HT-29 (cell line): ENCODE measurements around the gene NPC1. TPM values are rescaled to one million over a fixed set of nuclear protein-coding genes. Genes with fewer than 3 reads are reported as not detected.
"Not testable (repeated sequence)": the region's sequence is repeated elsewhere in the genome, so short reads cannot be mapped to it uniquely, and the experiment has no call there.

ENCODE experiments used
- DNase-seq: peaks from one replicate; pipeline ENCODE4 v3.0.0-alpha.2; 2015; ENCODE audit warnings: low spot score
- total RNA-seq: library from RNA; depleted of rRNA; stranded (reverse); fragments of >200 nt; shearing (Covaris generic); gene quantifications from 2 replicates; pipeline ENCODE4 v1.2.3, GENCODE V29; 2014

Gene NPC1
- total RNA-seq, 1 experiment from 2014 or later, result 48.5 TPM

DNA sequence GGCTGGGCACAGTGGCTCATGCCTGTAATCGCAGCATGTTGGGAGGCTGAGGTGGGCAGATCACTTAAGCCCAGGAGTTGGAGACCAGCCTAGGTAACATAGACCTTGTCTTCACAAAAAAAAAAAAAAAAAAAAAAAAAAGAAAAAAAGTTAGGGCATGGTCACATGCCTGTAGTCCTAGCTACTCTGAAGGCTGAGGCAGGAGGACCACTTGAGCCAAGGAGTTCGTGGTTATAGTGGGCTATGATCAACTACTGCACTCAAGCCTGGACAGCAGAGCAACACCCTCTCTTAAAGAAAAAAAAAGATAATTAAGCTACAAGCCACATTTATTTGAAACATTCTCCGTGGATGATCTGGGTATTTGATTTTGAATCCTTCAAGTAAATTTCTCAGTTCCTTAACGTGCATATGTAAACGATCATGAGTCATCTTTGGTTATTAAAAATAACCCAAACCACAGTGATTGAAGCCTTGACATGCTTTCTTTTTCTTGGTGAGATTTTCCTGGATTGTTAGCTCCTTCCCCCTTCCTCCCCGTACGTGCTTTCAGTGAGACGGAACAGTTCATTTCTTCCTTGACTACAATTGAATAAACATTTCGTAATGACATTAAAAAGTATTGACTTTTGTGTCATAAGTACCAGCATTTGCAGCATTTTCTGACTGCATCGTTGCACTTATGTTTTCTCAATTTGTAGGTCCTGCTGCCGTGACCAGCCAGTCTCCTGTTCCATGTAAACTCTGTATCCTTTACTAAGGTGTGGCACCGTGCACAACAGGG, 62.7 kb downstream of the NPC1 start:
- no peak for DNase-seq

DNA sequence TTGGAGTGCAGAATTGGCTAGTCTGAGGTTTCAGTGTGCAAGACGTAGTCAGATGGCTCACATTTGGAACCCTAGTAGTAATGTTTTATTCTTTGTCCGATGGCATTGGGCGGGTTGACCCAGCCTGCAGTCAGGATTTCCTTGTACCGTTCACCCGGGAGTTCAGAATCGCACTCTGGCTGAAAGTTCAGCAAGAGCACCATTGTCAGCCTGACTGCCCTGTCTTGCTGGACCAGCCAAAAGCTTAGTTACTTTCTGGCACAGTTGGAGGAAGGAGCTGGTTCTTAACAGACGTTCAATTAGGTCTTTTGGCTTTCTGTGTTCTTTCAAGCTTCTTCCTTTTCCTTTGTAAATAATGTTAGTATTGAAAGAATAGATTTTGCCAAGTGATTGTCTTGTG, 64.4 kb downstream of the NPC1 start:
- DNase-seq, result no peak

DNA sequence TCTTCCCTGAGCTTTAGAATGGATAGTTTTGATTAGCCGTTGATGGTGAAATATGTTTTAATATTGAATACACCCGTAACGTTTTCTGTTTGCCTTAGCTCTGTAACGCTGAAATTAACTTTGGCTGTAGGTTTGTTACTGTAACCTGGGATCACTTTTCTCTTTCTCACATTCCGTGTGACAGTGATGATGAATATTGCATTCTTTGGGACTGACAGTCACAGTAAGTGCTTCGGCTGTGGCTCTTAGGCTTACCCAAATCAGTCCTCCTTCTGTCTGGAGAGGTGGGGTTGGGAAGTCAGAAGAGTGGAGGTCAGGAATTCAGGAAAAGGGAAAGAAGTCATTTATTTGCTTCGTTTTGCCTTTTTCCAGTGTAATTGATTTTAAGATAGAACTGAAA, 65.0 kb downstream of the NPC1 start:
- DNase-seq, result no peak

DNA sequence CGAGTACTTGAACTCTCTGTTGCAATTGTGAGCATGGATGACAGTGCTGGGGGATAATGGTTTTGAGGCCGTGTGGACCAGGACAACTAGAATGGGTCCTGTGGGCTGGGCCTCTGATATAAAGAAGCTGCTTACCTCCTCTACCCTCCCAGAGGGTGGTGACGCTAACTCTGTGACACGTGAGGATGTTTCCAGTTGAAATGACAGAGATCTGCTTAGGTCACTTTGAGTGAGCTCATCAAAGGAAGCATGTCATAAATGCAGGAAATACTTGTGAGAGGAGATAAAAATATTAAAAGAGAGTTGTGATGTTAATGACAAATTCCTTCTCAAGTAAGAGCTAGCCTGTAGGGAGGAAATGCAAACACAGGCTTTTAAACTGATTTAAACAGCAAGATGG, 66.6 kb downstream of the NPC1 start:
- DNase-seq, result no peak

DNA sequence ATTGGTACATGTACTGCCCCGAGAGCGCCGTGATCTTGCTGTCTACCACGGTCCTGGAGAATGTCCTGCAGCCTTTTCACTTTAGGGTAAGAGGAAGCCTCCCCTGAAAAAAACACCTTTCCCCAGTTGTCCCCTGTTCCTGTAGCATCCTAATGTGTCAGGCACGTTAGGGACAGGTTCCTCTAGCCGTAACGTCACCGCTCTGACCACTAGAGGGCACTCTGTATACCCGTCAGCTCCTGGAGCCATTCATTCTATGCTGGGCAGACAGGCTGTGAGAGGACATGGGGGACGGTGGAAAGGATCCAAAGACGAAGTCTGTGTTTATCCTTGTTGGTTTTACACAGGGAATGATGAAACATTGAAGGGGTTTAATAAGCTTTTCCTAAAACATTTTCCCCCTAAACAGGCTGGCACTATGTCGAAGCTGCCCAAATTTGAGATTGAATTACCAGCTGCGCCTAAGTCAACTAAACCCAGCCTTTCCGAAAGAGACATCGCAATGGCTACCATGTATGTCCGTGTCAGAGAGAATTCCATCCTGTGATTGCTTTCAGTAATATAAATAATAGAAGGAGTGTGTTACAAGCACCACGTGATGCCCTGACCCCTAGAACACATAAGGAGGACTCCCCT, 70.3 kb downstream of the NPC1 start:
- DNase-seq, result peak; percentile 83

DNA sequence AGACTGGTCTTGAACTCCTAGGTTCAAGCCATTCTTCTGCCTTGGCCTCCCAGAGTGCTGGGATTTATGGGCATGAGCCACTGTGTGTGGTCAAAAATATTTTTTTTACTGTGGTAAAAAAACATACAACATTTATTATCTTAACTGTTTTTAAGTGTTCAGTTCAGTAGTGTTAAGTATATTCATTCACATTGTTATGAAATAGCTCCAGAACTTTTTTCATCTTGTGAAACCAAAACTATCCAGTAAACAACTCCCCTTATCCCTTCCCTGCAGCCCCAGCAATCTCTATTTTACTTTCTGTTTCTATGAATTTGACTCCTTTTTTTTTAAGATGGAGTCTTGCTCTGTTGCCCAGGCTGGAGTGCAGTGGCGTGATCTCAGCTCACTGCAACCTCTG, 73.7 kb downstream of the NPC1 start:
- no peak for DNase-seq

DNA sequence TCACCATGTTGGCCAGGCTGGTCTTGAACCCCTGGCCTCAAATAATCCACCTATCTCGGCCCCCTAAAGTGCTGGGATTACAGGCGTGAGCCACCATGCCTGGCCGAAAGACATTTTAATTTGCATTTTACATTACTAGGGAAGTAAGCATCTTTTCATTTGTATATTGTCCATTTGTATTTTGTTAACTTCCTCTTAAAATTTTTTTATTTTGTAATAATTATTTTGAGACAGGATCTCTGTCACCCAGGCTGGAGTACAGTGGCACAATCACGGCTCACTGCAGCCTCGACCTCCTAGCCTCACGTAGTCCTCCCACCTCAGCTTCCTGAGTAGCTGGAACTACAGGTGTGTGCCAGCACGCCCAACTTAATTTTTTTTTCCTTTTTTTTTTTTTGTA, 74.1 kb downstream of the NPC1 start:
- not testable (repeated sequence) for DNase-seq

DNA sequence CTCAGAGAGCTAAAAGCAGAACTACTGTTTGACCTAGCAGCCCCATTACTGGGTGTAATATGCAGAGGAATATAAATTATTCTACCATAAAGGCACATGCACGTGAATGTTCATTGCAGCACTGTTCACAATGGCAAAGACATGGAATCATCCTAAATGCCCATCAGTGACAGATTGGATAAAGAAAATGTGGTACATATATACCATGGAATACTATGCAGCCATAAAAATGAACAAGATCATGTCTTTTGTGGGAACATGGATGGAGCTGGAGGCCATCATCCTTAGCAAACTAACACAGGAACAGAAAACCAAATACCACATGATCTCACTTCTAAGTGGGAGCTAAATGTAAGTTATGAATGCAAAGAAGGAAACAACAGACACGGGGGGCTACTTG, 75.4 kb downstream of the NPC1 start:
- not testable (repeated sequence) for DNase-seq

DNA sequence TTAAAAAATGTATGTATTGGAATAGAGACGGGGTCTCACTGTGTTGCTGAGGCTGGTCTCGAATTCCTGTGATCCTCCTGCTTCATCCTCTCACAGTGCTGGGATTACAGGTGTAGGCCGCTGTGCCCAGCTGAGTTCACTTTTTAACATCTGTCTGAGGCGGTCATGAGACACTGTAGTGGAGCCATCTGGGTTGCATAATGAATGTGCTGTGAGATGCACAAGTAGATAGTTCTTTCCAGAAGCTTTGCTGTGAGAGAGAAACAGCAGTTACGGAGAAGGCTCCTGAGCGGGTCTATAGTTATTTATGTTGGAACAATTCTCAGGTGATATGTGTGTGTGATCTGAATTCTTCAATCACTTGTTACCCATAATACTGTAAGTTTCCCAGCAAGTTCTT, 79.9 kb downstream of the NPC1 start:
- no peak for DNase-seq

DNA sequence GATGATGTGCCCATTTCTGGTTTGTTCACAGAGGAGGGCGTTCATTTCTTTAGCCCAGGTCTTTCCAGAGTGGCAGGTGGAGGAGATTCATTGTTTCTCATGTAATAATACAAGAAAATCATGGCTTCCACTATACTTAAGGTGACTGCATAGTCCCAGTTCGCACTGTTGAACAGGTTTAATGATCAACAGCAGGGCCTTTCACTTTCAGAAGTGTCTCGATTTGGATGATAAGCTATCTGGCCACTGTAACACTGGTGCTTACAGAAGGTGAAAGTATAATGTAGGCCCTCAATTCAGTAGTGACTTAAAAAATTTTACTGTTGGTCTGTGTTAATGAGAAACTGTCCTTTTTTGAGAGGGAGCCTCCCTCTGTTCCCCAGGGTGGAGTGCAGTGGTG, 81.6 kb downstream of the NPC1 start:
- no peak for DNase-seq

DNA sequence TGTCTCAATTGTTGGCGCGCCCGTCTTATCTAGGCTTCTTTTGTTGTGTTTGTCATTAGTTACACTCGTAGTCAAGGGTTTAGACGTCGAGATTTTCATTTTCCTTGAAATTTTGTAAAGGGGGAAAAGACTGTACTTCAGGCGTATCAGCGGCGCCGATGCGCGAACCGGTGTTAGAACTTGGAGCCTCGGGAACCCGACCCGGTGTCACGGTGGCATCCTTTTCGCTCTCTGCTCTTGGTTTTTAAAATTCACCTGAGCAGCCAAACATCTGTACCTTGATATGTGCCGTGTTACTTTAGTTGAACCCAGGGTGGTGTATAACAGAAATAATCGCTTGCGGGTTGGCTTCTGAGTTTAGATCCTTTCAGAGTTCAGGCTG, 82.4 kb downstream of the NPC1 start:
- no peak for DNase-seq

DNA sequence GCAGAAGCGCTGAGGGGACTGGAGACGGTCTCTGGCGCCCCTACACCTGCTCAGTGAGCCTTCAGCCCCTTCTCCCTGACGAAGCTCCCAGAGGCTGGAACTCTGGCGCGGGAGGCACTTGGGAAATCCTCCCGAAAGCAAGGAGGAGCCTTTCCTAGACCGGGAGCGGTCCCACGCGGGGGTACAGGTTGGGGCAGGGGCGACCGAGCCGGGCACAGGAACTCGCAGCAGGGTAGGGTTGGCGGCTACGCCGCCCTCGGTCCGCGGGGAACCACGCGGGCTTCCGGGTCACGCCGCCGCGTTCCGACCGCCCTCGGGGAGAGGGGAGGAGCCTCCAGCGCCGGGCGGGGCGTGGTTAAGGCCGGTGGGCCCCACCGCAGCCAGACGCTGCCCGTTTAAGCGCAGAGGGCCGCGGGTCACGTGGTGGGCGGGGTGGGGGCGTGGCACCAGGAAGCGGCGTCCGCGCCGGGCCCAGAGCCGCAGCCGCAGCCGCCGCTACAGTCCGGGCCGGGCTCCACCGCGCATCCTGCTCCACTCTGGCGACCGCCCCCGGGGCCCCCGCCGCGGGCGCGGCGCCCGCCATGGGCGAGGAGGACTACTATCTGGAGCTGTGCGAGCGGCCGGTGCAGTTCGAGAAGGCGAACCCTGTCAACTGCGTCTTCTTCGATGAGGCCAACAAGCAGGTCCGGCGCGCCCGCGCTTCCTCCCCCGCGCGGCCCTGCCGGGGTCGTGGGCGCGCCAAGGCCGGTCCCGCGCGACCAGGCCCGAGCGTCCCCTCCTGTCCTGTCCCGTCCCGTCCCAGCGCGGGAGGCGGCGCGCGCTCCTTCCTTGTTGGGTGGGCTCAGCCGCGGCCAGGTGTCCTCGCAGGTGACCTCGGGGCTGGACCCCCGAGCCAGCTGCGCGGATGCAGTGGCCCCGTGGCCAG, 83.0 kb downstream of the NPC1 start, which contains the start of gene RMC1:
Gene RMC1 (plus strand): TSS at position 474 of the 925 bp plus-strand sequence. CDS start 108 bp downstream, at position 582.
- DNase-seq, result peak; percentile 88

DNA sequence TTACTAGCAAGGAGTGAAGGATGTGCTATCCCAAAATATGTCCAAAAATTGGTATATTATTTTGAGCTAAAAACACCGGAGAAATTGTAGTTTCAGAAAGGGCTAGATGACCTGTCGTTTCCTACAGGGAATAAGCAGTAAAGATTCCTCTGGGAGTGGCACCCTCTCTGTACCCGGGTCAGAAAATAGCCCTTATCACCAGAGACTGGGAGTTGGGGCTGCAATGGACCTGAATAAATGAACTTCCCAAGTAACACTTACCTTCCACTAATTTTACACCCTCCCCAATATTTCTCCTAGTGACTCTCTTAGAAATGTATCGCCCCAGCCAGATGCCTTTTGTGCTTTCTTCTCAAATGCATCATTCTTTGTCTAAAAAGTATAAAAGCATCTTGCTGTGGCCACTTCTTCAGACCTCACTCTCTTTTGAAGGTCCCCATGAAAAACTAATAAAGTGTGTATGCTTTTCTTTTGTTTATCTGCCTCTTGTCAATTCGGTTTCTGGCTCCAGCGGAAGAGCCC, 83.7 kb downstream of the NPC1 start:
- DNase-seq, result peak; percentile 24

DNA sequence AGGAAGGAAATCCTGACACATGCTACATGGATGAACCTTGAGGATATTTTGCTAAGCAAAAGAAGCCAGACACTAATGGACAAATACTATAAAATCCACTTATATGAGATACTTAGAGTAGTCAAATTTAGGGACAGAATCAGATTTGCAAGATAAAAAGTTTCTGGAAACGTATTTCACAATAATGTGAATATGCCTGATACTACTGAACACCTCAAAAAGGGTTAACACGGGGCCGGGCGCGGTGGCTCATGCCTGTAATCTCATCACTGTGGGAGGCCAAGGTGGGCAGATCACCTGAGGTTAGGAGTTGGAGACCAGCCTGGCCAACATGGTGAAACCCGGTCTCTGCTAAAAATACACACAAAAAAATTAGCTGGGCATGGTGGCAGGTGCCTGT, 84.7 kb downstream of the NPC1 start:
- DNase-seq, result no peak

DNA sequence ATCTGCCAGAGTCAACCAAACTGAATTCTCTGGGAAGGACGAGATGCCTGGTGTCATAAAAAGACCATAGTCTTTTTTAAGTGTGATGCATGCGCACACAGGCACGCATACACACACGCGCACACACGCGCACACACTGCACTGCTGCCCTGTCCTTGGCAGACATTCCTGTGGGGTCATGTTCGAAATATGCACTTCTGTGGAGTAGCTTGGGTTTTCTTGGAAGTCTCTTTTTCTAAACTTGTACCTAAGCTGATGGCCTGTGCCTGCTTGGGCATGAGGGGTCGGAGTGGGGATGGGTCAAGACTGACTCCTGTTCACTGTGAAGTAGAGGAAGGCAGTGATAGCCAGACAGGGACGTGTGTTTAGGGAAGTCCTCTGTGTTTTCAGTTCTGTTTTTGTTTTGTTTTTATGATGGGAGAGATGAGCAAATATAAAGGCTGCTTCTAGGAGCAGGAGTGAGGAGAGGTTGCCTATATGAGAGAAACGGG, 87.0 kb downstream of the NPC1 start:
- no peak for DNase-seq

DNA sequence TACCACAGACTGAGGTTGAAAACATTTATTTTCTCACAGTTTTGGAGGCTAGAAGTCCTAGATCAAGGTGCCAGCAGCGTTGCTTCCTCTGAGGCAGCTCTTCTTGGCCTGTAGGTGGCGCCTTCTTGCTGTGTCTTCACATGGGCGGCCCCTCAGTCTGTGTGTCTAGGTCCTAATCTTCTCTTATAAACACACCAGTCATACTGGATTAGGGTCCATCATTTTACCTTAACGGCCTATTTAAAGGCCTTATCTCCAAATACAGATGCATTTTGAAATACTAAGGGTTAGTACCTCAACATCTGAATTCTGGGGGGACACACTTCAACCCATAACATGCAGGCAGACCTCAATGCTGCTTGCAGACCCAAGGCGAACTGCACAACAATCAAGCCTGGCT, 87.4 kb downstream of the NPC1 start:
- DNase-seq, result peak; percentile 60

DNA sequence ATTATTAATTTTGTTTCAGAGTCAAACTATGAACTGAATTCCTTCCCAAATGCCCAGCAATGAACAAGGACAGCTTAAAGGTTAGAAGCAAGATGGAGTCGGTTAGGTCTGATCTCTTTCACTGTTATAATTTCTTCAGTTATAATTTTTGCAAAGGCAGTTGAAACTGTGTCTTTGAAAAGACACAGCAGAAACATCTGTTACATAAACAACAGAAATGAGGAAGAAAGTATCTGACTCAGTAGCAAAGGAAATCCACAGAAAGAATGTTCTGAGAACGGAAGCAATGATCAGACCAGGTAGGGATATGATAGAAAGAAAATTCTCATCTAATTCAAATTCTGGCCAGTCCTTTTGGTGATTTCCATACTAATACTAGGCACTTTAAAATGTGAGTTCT, 88.2 kb downstream of the NPC1 start:
- DNase-seq, result no peak

DNA sequence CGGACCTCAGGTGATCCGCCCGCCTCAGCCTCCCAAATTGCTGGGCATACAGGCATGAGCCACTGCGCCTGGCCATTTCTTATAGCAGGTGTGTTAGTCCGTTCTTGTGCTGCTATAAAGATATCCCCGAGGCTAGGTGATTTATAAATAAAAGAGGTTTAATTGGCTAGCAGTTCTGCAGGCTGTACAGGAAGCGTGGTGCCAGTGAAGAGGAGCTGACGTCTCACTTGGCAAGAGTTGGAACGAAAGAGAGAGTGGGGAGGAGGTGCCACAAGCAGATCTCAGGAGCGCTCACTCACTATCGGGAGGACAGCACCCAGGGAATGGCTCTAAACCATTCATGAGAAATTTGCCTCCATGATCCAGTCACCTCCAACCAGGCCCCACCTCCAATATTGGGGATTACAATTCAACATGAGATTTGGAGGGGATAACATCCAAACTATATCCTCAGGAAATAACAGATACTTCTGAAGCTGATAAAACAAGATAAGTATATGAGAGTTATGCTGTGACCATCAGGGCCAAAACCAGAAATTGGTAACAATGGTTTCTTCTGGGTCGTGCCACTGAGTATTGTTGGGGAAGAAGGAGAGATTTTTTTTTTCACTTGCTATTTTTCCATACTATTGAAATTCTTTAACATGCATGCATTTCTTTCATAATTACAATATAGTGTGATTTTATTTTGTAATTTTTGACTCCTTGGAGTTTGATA, 90.4 kb downstream of the NPC1 start:
- DNase-seq, result no peak

DNA sequence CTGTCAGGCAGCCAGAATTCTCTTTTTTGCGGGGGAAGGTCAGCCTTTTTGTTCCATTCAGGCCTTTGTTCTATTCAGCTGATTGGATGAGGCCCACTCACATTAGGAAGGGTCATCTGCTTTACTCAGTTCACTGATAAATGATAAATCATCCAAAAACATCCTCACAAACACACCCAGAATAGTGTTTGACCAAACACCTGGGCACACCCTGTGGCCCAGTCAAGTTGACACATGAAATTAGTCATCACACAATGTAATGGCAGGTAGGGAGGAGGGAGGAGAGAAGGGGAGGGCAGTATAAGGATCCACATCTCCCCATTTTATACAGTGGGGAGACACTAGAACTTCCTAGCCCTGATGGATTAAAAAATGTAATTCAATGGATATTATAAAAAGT, 91.3 kb downstream of the NPC1 start:
- DNase-seq, result no peak

DNA sequence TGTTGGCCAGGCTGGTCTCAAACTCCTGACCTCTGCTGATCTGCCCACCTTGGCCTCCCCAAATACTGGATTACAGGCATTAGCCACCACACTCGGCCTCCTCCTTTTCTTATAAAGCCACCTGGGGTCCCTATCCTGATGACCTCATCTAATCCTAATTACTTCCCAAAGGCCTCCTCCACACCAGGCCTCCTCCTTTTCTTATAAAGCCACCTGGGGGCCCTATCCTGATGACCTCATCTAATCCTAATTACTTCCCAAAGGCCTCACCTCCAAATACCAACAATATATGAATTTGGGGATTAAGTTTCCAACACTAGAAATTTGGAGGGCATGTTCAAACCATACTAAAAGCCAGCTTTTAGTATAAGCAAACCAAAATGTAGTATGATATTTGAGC, 92.7 kb downstream of the NPC1 start:
- DNase-seq, result no peak

DNA sequence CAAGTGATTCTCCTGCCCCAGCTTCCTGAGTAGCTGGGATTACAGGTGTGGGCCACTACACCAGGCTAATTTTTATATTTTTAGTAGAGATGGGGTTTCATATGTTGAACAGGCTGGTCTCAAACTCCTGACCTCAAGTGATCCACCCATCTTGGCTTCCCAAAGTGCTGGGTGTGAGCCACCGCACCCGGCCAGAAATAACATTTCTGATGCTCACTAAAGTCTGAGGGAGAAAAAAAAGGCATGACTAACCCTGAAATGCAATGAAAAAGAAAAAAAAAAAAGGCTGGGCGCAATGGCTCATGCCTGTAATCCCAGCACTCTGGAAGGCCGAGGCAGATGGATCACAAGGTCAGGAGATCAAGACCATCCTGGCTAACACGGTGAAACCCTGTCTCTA, 96.7 kb downstream of the NPC1 start:
- not testable (repeated sequence) for DNase-seq
